Measurements from ENCODE around the gene ITIH4.

The ITIH4 gene

GRCh38 chr3:52857133-52857532 lies 26.7 kb upstream of the ITIH4 start:
- no peak for TF ChIP-seq FOXM1 (IDR thresholded peaks at IDR 0.05; ENCODE audit: borderline replicate concordance)
- no peak for TF ChIP-seq CTBP1 (IDR thresholded peaks at IDR 0.05; ENCODE audit: borderline replicate concordance)
- TF ChIP-seq ZNF384 (IDR thresholded peaks at IDR 0.05), result no peak
- no peak for TF ChIP-seq ELF4 (IDR thresholded peaks at IDR 0.05)
- TF ChIP-seq SUZ12 (IDR thresholded peaks at IDR 0.05), result no peak
- POLR2A ChIA-PET, result no interaction called here
- no peak for DNase-seq (ENCODE audit: extremely low spot score)
- CTCF ChIA-PET, result no interaction called here

- ChIA-PET POLR2A (no interaction called here), CTCF (interaction anchor here (0.6 kb wide), 1 partner anchor 11 kb away, joined by 3 read pairs; no protein-coding TSS in a partner anchor)
- DNase-seq (ENCODE audit: extremely low spot score), result no peak
- no peak for TF ChIP-seq TARDBP (IDR thresholded peaks at IDR 0.05)
- TF ChIP-seq SUZ12 (IDR thresholded peaks at IDR 0.05), result no peak
- TF ChIP-seq FOXM1 (IDR thresholded peaks at IDR 0.05; ENCODE audit: borderline replicate concordance), result no peak
- no peak for TF ChIP-seq ELF4 (IDR thresholded peaks at IDR 0.05)
Measured at GRCh38 chr3:52856666-52857065, 26.2 kb upstream of the ITIH4 start.

- ChIA-PET POLR2A (no interaction called here), CTCF (no interaction called here)
- DNase-seq (ENCODE audit: extremely low spot score), result no peak
- TF ChIP-seq TARDBP (IDR thresholded peaks at IDR 0.05), result no peak
- no peak for TF ChIP-seq CTBP1 (IDR thresholded peaks at IDR 0.05; ENCODE audit: borderline replicate concordance)
- no peak for TF ChIP-seq FOXA1 (IDR thresholded peaks at IDR 0.05)
- TF ChIP-seq NFRKB (IDR thresholded peaks at IDR 0.05), result no peak
Measured at GRCh38 chr3:52854013-52854412, 23.5 kb upstream of the ITIH4 start.

GRCh38 chr3:52852419-52852818 lies 21.9 kb upstream of the ITIH4 start:
- TF ChIP-seq NFRKB (IDR thresholded peaks at IDR 0.05), result no peak
- no peak for TF ChIP-seq PKNOX1 (IDR thresholded peaks at IDR 0.05)
- no peak for TF ChIP-seq SUZ12 (IDR thresholded peaks at IDR 0.05)
- TF ChIP-seq SP1 (IDR thresholded peaks at IDR 0.05), result no peak
- TF ChIP-seq FOXK2 (IDR thresholded peaks at IDR 0.05), result no peak
- ChIA-PET CTCF (no interaction called here), POLR2A (no interaction called here)
- DNase-seq (ENCODE audit: extremely low spot score), result no peak

- 0 out of 2 replicates have a peak, but pooled peaks have one; percentile 12 for TF ChIP-seq ARNT (IDR thresholded peaks at IDR 0.05)
- TF ChIP-seq LEF1 (IDR thresholded peaks at IDR 0.05; ENCODE audit: borderline replicate concordance), result no peak
- no peak for TF ChIP-seq ELF4 (IDR thresholded peaks at IDR 0.05)
- TF ChIP-seq HDGF (IDR thresholded peaks at IDR 0.05; ENCODE audit: borderline replicate concordance), result 0 out of 2 replicates have a peak, but pooled peaks have one; percentile 37
- peak; percentile 78 for DNase-seq (ENCODE audit: extremely low spot score)
- POLR2A ChIA-PET, result no interaction called here
- CTCF ChIA-PET, result no interaction called here
Measured at GRCh38 chr3:52851348-52851747, 20.9 kb upstream of the ITIH4 start.

- no peak for DNase-seq (ENCODE audit: extremely low spot score)
- ChIA-PET POLR2A (no interaction called here), CTCF (no interaction called here)
- TF ChIP-seq NFRKB (IDR thresholded peaks at IDR 0.05) (no peak), PKNOX1 (IDR thresholded peaks at IDR 0.05) (no peak), LEF1 (IDR thresholded peaks at IDR 0.05; ENCODE audit: borderline replicate concordance) (no peak), SUZ12 (IDR thresholded peaks at IDR 0.05) (no peak), BHLHE40 (IDR thresholded peaks at IDR 0.05; ENCODE audit: borderline replicate concordance) (no peak), TARDBP (IDR thresholded peaks at IDR 0.05) (no peak)
Measured at GRCh38 chr3:52849656-52850055, 19.2 kb upstream of the ITIH4 start.

- no peak for DNase-seq (ENCODE audit: extremely low spot score)
- ChIA-PET POLR2A (interaction anchor here (0.8 kb wide), 1 partner anchor 78 kb away, joined by 6 read pairs; the partner anchor contains the start of gene NEK4), CTCF (interaction anchor here (0.6 to 1.0 kb wide), 3 partner anchors 50 to 145 kb away, joined by 3 to 7 read pairs (median 4); no protein-coding TSS in a partner anchor)
- TF ChIP-seq CTBP1 (IDR thresholded peaks at IDR 0.05; ENCODE audit: borderline replicate concordance) (no peak), FOXA1 (IDR thresholded peaks at IDR 0.05) (no peak), SP1 (IDR thresholded peaks at IDR 0.05) (no peak), ARNT (IDR thresholded peaks at IDR 0.05) (no peak), ELF4 (IDR thresholded peaks at IDR 0.05) (no peak), TARDBP (IDR thresholded peaks at IDR 0.05) (no peak)
Measured at GRCh38 chr3:52848617-52849016, 18.1 kb upstream of the ITIH4 start.

- DNase-seq (ENCODE audit: extremely low spot score), result no peak
- ChIA-PET CTCF (interaction anchor here (1.4 kb wide), 1 partner anchor 27 kb away, joined by 7 read pairs; no protein-coding TSS in a partner anchor), POLR2A (no interaction called here)
- TF ChIP-seq SUZ12 (IDR thresholded peaks at IDR 0.05) (no peak), HDGF (IDR thresholded peaks at IDR 0.05; ENCODE audit: borderline replicate concordance) (no peak), NFRKB (IDR thresholded peaks at IDR 0.05) (no peak), PKNOX1 (IDR thresholded peaks at IDR 0.05) (no peak), ZNF384 (IDR thresholded peaks at IDR 0.05) (no peak), ARNT (IDR thresholded peaks at IDR 0.05) (no peak), LEF1 (IDR thresholded peaks at IDR 0.05; ENCODE audit: borderline replicate concordance) (no peak), FOXM1 (IDR thresholded peaks at IDR 0.05; ENCODE audit: borderline replicate concordance) (no peak), TARDBP (IDR thresholded peaks at IDR 0.05) (no peak), FOXA1 (IDR thresholded peaks at IDR 0.05) (no peak), BHLHE40 (IDR thresholded peaks at IDR 0.05; ENCODE audit: borderline replicate concordance) (no peak), CTBP1 (IDR thresholded peaks at IDR 0.05; ENCODE audit: borderline replicate concordance) (no peak)
Measured at GRCh38 chr3:52847726-52848125, 17.3 kb upstream of the ITIH4 start.
